GM12872 (cell line): ENCODE measurements around the gene P4HTM.

Experiments
- CTCF ChIP-seq: IDR thresholded peaks from 3 replicates; pipeline ENCODE4 v1.5.1; 2011; ENCODE audit warnings: low read depth, mild to moderate bottlenecking, low read length, moderate library complexity; ENCODE audit not compliant: insufficient read depth

Gene P4HTM

GRCh38 chr3:49023775-49024174, 33.7 kb downstream of the P4HTM start:
- TF ChIP-seq CTCF, result no peak

DNA sequence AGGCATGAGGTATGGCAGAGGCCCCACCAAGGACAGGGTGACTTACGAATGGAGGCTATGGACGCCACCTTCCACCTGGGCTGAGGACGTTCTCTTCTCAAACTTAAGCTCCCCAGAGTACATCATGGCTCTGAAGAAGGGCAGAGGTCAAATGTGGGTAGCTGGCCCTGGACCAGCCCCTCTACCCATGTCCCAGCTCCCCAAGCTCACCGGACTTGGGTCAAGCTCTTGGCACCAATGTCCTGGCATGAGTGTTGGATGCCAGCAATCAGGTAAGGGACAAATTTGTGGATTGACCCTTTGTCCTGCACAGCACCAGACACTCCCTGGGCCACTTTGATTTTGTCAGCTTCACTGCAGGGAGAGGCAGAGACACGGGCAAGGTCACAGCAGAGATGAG, 34.4 kb downstream of the P4HTM start:
- TF ChIP-seq CTCF, result no peak

DNA sequence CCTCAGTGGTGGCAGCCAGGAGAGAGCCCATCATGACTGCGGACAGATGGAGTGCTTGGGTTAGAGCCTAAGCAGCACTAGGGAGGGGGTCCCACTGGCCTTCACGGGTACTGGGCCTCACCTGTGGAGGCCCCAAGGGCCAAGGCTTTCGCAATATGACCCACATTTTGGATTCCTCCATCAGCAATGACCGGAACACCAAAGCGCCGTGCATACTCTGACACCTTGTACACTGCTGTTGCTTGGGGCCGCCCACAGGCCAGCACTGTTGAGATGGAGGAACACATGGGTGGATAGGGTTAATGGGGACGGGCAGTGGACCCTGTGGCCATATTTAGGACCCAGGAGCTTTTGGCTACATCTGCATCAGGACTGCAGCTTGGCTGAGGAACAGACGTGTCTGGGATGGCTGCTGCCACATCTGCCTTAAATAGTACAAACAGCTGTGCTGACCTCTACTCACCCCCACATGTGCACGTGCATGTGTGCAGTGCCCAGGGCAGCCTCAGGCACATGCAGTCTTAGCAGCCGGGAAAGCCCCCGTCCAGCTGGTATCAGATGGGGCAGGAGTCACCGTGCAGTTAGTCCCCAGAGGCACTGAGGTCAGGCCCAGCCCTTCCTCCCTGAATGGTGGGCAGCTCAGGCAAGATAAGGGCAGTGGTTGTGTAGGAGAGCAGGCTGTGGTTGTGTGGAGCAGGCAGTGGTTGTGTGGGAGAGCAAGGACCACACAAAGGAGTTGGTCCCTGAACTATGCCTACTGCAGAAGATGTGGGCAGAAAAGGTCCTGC, 35.2 kb downstream of the P4HTM start:
- no peak for TF ChIP-seq CTCF

DNA sequence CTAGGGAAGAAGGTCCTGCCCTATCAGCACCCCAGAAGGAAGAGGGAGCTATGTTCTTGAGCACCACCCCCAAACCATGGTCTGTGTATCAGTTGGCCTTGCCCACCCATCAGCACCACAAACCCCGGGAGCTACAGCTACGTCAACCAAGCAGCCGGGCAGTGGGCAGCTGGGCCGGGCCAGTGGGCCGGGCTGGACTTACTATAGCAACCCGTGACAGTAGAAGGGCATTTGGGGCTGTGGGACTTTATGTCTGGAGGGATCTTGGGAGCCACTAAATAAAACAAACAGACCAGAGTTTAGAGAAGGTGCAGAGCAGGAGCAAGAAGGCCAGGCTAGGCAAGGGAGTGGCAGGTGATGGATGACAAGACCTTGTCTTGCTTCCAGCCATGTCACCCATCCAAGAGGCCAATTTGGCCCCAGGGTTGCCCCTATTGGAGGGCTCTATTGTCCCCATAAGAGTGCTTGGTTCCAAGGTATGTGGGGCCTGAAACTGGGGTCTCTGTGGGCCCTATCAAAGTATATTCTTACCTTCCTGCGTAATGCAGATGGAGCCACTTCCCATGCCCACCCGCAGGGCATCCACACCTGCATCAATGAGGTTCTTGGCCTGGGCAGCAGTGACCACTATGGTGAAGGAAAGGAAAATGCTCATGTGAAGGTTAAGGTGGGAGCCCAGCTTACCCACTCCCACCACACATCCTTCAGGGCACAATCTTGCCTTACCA, 35.9 kb downstream of the P4HTM start:
- no peak for TF ChIP-seq CTCF

- TF ChIP-seq CTCF, result no peak
Observed at GRCh38 chr3:49026536-49026935, 36.5 kb downstream of the P4HTM start.

DNA sequence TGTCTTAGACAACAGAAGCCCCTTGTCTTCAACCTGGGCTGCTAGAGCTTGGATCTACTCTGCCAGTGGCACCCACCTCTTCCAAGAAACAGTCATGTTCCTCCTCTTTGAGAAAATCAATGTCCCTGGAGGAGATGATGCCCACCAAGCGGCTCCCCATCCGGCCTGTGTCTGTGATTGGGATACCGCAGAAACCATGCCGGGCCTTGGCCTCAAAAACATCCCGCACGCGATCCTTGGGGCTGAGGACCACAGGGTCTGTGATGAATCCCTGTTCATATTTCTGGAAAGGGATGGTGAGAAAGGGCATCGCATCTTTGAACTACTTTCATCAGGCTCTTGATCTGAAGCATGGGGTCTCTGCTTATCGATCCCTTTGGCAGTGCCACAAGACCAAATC, 37.6 kb downstream of the P4HTM start:
- TF ChIP-seq CTCF, result no peak

DNA sequence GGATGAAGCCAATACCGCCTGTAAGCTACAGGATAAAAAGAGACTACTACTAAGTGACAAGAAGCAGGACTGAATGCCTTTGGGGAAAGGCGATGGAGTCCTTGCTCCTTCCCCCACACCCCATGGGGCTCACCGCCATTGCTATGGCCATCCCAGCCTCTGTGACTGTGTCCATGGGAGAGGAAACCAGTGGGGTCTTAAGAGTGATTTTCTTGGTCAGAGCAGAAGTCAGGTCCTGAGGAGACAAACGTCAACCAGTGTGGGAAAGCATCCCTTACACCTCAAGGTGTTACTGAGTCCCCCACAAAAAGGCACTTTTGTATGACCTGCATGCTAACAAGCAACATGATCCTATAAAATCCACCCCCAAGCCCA, 38.2 kb downstream of the P4HTM start:
- no peak for TF ChIP-seq CTCF
